DOHH2 (cell line): Measurements from ENCODE around the gene MAPK4.

ENCODE experiments used
- H3F3A ChIP-seq: fragments of 200-600 bp; sonication (generic), shearing (Covaris generic); 2 replicates; pipeline ENCODE4 v1.6.0; 2016; ENCODE audit warnings: antibody characterized with exemption, mild to moderate bottlenecking; ENCODE audit not compliant: control insufficient read depth, insufficient read depth
- H3K27ac ChIP-seq: fragments of 200-600 bp; sonication (generic); 2 replicates; pipeline ENCODE4 v1.5.1; 2014; ENCODE audit warnings: low read depth, mild to moderate bottlenecking, low read length, moderate library complexity
- H3K27me3 ChIP-seq: fragments of 200-600 bp; sonication (generic); 2 replicates; pipeline ENCODE4 v1.6.1; 2014; ENCODE audit warnings: mild to moderate bottlenecking, low read length, mixed read lengths; ENCODE audit not compliant: control insufficient read depth
- H3K36me3 ChIP-seq: fragments of 200-600 bp; sonication (generic); 2 replicates; pipeline ENCODE4 v1.6.1; 2014; ENCODE audit warnings: mild to moderate bottlenecking, low read length, moderate library complexity, mixed read lengths; ENCODE audit not compliant: control insufficient read depth
- H3K4me1 ChIP-seq: fragments of 200-600 bp; sonication (generic); 2 replicates; pipeline ENCODE4 v1.6.1; 2014; ENCODE audit warnings: mild to moderate bottlenecking, low read length, mixed read lengths; ENCODE audit not compliant: control insufficient read depth
- H3K4me2 ChIP-seq: fragments of 200-600 bp; sonication (generic); 2 replicates; pipeline ENCODE4 v1.6.0; 2014; ENCODE audit warnings: mild to moderate bottlenecking, low read length, moderate library complexity
- H3K4me3 ChIP-seq: fragments of 200-600 bp; sonication (generic); 2 replicates; pipeline ENCODE4 v1.5.1; 2014; ENCODE audit warnings: mild to moderate bottlenecking, low read length, mixed read lengths
- H3K79me2 ChIP-seq: fragments of 200-600 bp; sonication (generic); 2 replicates; pipeline ENCODE4 v1.6.1; 2014; ENCODE audit warnings: mild to moderate bottlenecking, low read length, mixed read lengths; ENCODE audit not compliant: control insufficient read depth
- H3K9me2 ChIP-seq: fragments of 200-600 bp; sonication (generic); replicated peaks from 2 replicates; pipeline ENCODE4 v1.6.1; 2014; ENCODE audit warnings: mild to moderate bottlenecking, low read length, mixed read lengths; ENCODE audit not compliant: control insufficient read depth
- H3K9me3 ChIP-seq: fragments of 200-600 bp; sonication (generic); 2 replicates; pipeline ENCODE4 v1.6.1; 2014; ENCODE audit warnings: antibody characterized with exemption, low read length, mixed read lengths; ENCODE audit not compliant: control insufficient read depth, insufficient read depth
- H4K20me1 ChIP-seq: fragments of 200-600 bp; sonication (generic); 2 replicates; pipeline ENCODE4 v1.6.0; 2014; ENCODE audit warnings: low read depth, mild to moderate bottlenecking, antibody characterized with exemption, low read length, moderate library complexity; ENCODE audit not compliant: control insufficient read depth, insufficient read depth
- EZH2phosphoT487 ChIP-seq: fragments of 200-600 bp; sonication (generic); IDR thresholded peaks from 2 replicates; pipeline ENCODE4 v1.6.1; 2017; ENCODE audit warnings: borderline replicate concordance, mild to moderate bottlenecking, antibody characterized with exemption, low read length, moderate library complexity, mixed read lengths
- TF ChIP-seq, protein P1 (sequence below): fragments of 200-600 bp; sonication (generic); IDR thresholded peaks from one replicate; pipeline ENCODE4 v1.5.1; 2014; ENCODE audit warnings: antibody characterized with exemption, mild to moderate bottlenecking, low read depth, low read length; ENCODE audit not compliant: poor library complexity, severe bottlenecking

MAPK4 gene

DNA sequence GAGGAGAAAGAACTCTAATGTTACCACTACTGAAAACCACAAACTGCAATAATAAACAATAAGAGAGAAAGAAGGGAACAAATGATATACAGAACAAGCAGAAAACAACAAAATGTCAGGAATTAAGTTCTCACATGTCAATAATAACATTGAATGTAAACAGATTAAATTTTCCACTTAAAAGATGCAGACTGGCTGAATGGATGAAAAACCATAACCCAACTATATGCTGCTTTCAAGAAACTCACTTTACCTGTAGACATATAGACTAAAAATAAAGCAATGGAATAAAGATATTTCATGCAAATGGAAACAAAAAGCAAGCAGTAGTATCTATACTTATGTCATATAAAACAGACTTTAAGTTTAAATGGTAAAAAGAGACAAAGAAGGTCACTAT lies 209.6 kb downstream of the MAPK4 start:
- H3K9me2 ChIP-seq: no peaks in the 10 kb centered on the region
- H3K79me2 ChIP-seq: no peaks in the 10 kb centered on the region
- no peaks in the 10 kb centered on the region for H4K20me1 ChIP-seq
- no peak for TF ChIP-seq EZH2phosphoT487
- TF ChIP-seq, protein P1, sequence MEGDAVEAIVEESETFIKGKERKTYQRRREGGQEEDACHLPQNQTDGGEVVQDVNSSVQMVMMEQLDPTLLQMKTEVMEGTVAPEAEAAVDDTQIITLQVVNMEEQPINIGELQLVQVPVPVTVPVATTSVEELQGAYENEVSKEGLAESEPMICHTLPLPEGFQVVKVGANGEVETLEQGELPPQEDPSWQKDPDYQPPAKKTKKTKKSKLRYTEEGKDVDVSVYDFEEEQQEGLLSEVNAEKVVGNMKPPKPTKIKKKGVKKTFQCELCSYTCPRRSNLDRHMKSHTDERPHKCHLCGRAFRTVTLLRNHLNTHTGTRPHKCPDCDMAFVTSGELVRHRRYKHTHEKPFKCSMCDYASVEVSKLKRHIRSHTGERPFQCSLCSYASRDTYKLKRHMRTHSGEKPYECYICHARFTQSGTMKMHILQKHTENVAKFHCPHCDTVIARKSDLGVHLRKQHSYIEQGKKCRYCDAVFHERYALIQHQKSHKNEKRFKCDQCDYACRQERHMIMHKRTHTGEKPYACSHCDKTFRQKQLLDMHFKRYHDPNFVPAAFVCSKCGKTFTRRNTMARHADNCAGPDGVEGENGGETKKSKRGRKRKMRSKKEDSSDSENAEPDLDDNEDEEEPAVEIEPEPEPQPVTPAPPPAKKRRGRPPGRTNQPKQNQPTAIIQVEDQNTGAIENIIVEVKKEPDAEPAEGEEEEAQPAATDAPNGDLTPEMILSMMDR: no peak
- no peaks in the 10 kb centered on the region for H3F3A ChIP-seq
- H3K27me3 ChIP-seq: 0 out of 2 replicates have a peak, but pooled peaks cover 3% of the 10 kb centered on the region
- no peaks in the 10 kb centered on the region for H3K36me3 ChIP-seq
- no peaks in the 10 kb centered on the region for H3K9me3 ChIP-seq
- H3K27ac ChIP-seq: no peak overlapping the region
- H3K4me1 ChIP-seq: no peaks in the 10 kb centered on the region
- H3K4me2 ChIP-seq: no peak overlapping the region
- H3K4me3 ChIP-seq: no peak overlapping the region

DNA sequence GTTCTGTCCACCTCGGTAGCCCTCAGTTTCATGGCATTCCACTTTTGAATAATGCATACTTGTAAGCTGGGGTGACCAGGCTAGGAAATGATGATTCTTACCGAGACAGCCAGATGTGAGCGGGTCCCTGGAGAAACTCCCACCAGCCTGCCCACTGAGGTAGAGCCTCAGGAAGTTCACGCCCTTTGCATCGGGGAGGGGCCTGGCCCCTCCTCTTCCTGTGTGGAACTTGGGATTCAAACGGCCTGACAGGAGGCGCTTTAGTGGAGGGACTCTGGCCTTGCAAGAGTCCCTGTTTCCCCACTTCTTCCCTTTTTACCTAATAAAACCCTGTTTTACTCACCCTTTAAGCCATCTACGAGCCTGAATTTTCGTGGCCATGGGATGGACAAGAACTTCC lies 215.3 kb downstream of the MAPK4 start:
- Histone ChIP-seq H3K4me1 (no peaks in the 10 kb centered on the region), H3K4me2 (no peak overlapping the region), H4K20me1 (no peaks in the 10 kb centered on the region), H3K4me3 (no peak overlapping the region), H3K9me3 (no peaks in the 10 kb centered on the region), H3K79me2 (no peaks in the 10 kb centered on the region), H3K36me3 (no peaks in the 10 kb centered on the region), H3F3A (no peaks in the 10 kb centered on the region), H3K9me2 (no peaks in the 10 kb centered on the region), H3K27me3 (0 out of 2 replicates have a peak, but pooled peaks cover 5% of the 10 kb centered on the region), H3K27ac (no peak overlapping the region)
- no peak for TF ChIP-seq EZH2phosphoT487
- TF ChIP-seq, protein P1: no peak

DNA sequence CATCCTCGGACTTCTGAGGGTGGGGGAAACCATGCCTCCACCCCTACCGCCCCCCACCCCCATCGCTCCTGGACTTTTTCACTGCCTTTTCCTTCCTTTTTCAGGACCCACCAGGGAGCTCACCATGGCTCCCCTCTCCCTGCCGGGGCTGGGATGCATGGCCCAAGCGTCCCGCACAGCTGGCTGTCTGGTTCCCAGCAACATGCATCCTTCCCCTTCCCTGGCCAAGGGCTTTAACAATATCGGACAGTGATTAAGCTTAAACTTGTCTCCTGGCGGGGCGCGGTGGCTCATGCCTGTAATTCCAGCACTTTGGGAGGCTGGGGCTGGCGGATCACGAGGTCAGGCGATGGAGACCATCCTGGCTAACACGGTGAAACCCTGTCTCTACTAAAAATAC lies 215.8 kb downstream of the MAPK4 start:
- Histone ChIP-seq H3K4me2 (no peak overlapping the region), H4K20me1 (no peaks in the 10 kb centered on the region), H3K79me2 (no peaks in the 10 kb centered on the region), H3K27me3 (0 out of 2 replicates have a peak, but pooled peaks cover 5% of the 10 kb centered on the region), H3K9me2 (no peaks in the 10 kb centered on the region), H3K4me1 (no peaks in the 10 kb centered on the region), H3K27ac (no peak overlapping the region), H3K36me3 (no peaks in the 10 kb centered on the region), H3K9me3 (no peaks in the 10 kb centered on the region), H3F3A (no peaks in the 10 kb centered on the region), H3K4me3 (no peak overlapping the region)
- TF ChIP-seq EZH2phosphoT487: no peak
- TF ChIP-seq, protein P1: no peak
